Panc1 (cell line): ENCODE results near the gene SF3A1. TPM values are rescaled to one million over a fixed set of nuclear protein-coding genes. Genes with fewer than 3 reads are reported as not detected.

ENCODE experiments used
- ATAC-seq: fragments of 200-7000 bp; cut with Tn5 transposase; 2 replicates; pipeline ENCODE4 v1.9.1; 2020; ENCODE audit warnings: mild to moderate bottlenecking, moderate library complexity
- BruUV-seq: library from RNA; stranded (reverse); fragments of 400-500 nt; replicated peaks from 2 replicates; lab custom pipeline; 2021; lab: Mats Ljungman, UMichigan
- CTCF ChIA-PET: fragments of 300-600 bp; sonication (Branson Sonifier 250); formaldehyde crosslinking; loops from one replicate; lab custom pipeline; 2022; ENCODE audit warnings: antibody characterized with exemption; lab: Charles Lee
- POLR2A ChIA-PET: fragments of 300-600 bp; sonication (Branson Sonifier 250); formaldehyde crosslinking; loops from one replicate; lab custom pipeline; 2022; ENCODE audit warnings: antibody characterized with exemption; lab: Charles Lee
- DNase-seq: peaks from one replicate; pipeline ENCODE4 v3.0.0-alpha.2; 2010; ENCODE audit warnings: low read depth, low spot score
- H3K27ac ChIP-seq: 2 replicates; pipeline ENCODE4 v1.5.1; 2011; ENCODE audit warnings: mild to moderate bottlenecking, low read length, inconsistent platforms
- H3K27me3 ChIP-seq: fragments of 200-500 bp; sonication (Bioruptor generic); 2 replicates; pipeline ENCODE4 v1.6.0; 2014; ENCODE audit warnings: low read length, inconsistent platforms; ENCODE audit not compliant: control insufficient read depth, insufficient read depth
- H3K36me3 ChIP-seq: fragments of 200-500 bp; sonication (Bioruptor generic); 2 replicates; pipeline ENCODE4 v1.5.1; 2014; ENCODE audit warnings: inconsistent platforms, mild to moderate bottlenecking, low read length, moderate library complexity; ENCODE audit not compliant: control insufficient read depth, insufficient read depth
- H3K4me1 ChIP-seq: 2 replicates; pipeline ENCODE4 v1.5.1; 2011; ENCODE audit warnings: inconsistent platforms, mild to moderate bottlenecking, low read length, moderate library complexity; ENCODE audit not compliant: control insufficient read depth, insufficient read depth
- H3K4me3 ChIP-seq, 2 experiments: 2 replicates each; pipeline ENCODE4 v1.5.1; 2011 to 2012; ENCODE audit warnings: low read depth in 2 of 2, low read length in 2 of 2, mild to moderate bottlenecking in 2 of 2, inconsistent platforms in 1 of 2, moderate library complexity in 1 of 2
- H3K9me3 ChIP-seq: fragments of 200-500 bp; sonication (Bioruptor generic); 2 replicates; pipeline ENCODE4 v1.5.1; 2014; ENCODE audit warnings: low read depth, mild to moderate bottlenecking, inconsistent platforms, low read length, moderate library complexity; ENCODE audit not compliant: control insufficient read depth, insufficient read depth
- CTCF ChIP-seq: fragments of 450-650 bp; IDR thresholded peaks from 2 replicates; pipeline ENCODE4 v1.5.1; 2017; ENCODE audit warnings: mild to moderate bottlenecking
- POLR2AphosphoS5 ChIP-seq: IDR thresholded peaks from 2 replicates; pipeline ENCODE4 v1.6.1; 2012; ENCODE audit warnings: mild to moderate bottlenecking, low read depth, low read length, moderate library complexity
- SIN3A ChIP-seq: IDR thresholded peaks from 2 replicates; pipeline ENCODE4 v1.6.1; 2012; ENCODE audit warnings: low read depth, mild to moderate bottlenecking, low read length, moderate library complexity, borderline replicate concordance; ENCODE audit not compliant: insufficient read depth
- TCF7L2 ChIP-seq: IDR thresholded peaks from 2 replicates; pipeline ENCODE4 v1.6.1; 2011; ENCODE audit warnings: mild to moderate bottlenecking, low read depth, low read length, inconsistent platforms
- in situ Hi-C: cut with HindIII; loops from 2 replicates; pipeline ENCODE4 v1.10.0; 2016; ENCODE audit warnings: low sequenced_read_pairs, low pct_unique_long_range_greater_than_20kb
- intact Hi-C: fragments of 100-400 bp; cut with micrococcal nuclease; formaldehyde crosslinking; loops from one replicate; pipeline ENCODE4 v1.10.0; 2022; ENCODE audit not compliant: unreplicated experiment
- total RNA-seq: library from RNA; stranded (reverse); gene quantifications from one replicate; pipeline ENCODE4 v1.2.1, GENCODE V29; 2021; ENCODE audit not compliant: unreplicated experiment
- TF ChIP-seq, protein P1 (sequence below), 2 experiments: IDR thresholded peaks; 2 replicates each; pipeline ENCODE4 v1.6.1; 2011 to 2012; ENCODE audit warnings: low read depth in 2 of 2, control low read depth in 1 of 2, low read length in 1 of 2, mild to moderate bottlenecking in 1 of 2, moderate library complexity in 1 of 2; ENCODE audit not compliant: insufficient read depth in 1 of 2

Gene SF3A1
- total RNA-seq, 1 experiment from 2014 or later, result 176 TPM

- ChIA-PET POLR2A (no interaction called here), CTCF (no interaction called here)
- H3K4me3 ChIP-seq, result no peak overlapping the region
- intact Hi-C loops, result no loop called here
- peaks cover 27% of the 10 kb centered on the region for H3K4me1 ChIP-seq
- DNase-seq, result no peak
- no peak overlapping the region for H3K27ac ChIP-seq
- no TSS peak for BruUV-seq
- H3K27me3 ChIP-seq, result no peaks in the 10 kb centered on the region
- no peak for TF ChIP-seq POLR2AphosphoS5
- no peak for TF ChIP-seq TCF7L2
- no peak for TF ChIP-seq CTCF
- no peak for TF ChIP-seq SIN3A
- TF ChIP-seq, protein P1, sequence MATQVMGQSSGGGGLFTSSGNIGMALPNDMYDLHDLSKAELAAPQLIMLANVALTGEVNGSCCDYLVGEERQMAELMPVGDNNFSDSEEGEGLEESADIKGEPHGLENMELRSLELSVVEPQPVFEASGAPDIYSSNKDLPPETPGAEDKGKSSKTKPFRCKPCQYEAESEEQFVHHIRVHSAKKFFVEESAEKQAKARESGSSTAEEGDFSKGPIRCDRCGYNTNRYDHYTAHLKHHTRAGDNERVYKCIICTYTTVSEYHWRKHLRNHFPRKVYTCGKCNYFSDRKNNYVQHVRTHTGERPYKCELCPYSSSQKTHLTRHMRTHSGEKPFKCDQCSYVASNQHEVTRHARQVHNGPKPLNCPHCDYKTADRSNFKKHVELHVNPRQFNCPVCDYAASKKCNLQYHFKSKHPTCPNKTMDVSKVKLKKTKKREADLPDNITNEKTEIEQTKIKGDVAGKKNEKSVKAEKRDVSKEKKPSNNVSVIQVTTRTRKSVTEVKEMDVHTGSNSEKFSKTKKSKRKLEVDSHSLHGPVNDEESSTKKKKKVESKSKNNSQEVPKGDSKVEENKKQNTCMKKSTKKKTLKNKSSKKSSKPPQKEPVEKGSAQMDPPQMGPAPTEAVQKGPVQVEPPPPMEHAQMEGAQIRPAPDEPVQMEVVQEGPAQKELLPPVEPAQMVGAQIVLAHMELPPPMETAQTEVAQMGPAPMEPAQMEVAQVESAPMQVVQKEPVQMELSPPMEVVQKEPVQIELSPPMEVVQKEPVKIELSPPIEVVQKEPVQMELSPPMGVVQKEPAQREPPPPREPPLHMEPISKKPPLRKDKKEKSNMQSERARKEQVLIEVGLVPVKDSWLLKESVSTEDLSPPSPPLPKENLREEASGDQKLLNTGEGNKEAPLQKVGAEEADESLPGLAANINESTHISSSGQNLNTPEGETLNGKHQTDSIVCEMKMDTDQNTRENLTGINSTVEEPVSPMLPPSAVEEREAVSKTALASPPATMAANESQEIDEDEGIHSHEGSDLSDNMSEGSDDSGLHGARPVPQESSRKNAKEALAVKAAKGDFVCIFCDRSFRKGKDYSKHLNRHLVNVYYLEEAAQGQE (IDR thresholded peaks at IDR 0.05; ENCODE audit: insufficient read depth in 1 of 2, low read depth in 2 of 2, low read length in 1 of 2), result no peak
- ATAC-seq, result no peak
- in situ Hi-C loops, result no loop called here
- no peaks in the 10 kb centered on the region for H3K36me3 ChIP-seq
- no peaks in the 10 kb centered on the region for H3K9me3 ChIP-seq
Observed at GRCh38 chr22:30306627-30307011, 50.1 kb downstream of the SF3A1 start.

- ChIA-PET POLR2A (no interaction called here), CTCF (no interaction called here)
- no peaks in the 10 kb centered on the region for H3K27me3 ChIP-seq
- no peaks in the 10 kb centered on the region for H3K9me3 ChIP-seq
- DNase-seq (no peak), ATAC-seq (no peak)
- no peak overlapping the region for H3K27ac ChIP-seq
- TF ChIP-seq CTCF, result no peak
- no peak for TF ChIP-seq POLR2AphosphoS5
- TF ChIP-seq, protein P1 (IDR thresholded peaks at IDR 0.05; ENCODE audit: insufficient read depth in 1 of 2, low read depth in 2 of 2, low read length in 1 of 2), result no peak
- no peak for TF ChIP-seq TCF7L2
- TF ChIP-seq SIN3A, result no peak
- BruUV-seq, result no TSS peak
- in situ Hi-C loops (no loop called here), intact Hi-C loops (no loop called here)
- H3K36me3 ChIP-seq, result no peaks in the 10 kb centered on the region
- H3K4me1 ChIP-seq, result peaks cover 25% of the 10 kb centered on the region
- H3K4me3 ChIP-seq, result no peak overlapping the region
Observed at GRCh38 chr22:30305906-30306626, 50.6 kb downstream of the SF3A1 start.
